AG04449 (cell line): ENCODE results near the gene SELENBP1.

ENCODE experiments used
- CTCF ChIA-PET: fragments of 350-600 bp; formaldehyde crosslinking; extraction: SDS; loops from one replicate; lab custom pipeline; 2021; ENCODE audit warnings: antibody characterized with exemption; lab: Yijun Ruan, JAX
- POLR2A ChIA-PET: fragments of 400-600, 350-600 bp; formaldehyde crosslinking; extraction: SDS; loops from one replicate; lab custom pipeline; 2020; ENCODE audit warnings: antibody characterized with exemption, inconsistent platforms; lab: Yijun Ruan, JAX
- DNase-seq: peaks from one replicate; pipeline ENCODE4 v3.0.0-alpha.2; 2010; ENCODE audit warnings: low read depth, low spot score
- H3K4me3 ChIP-seq: 2 replicates; pipeline ENCODE4 v1.5.1; 2011; ENCODE audit warnings: low read depth, mild to moderate bottlenecking, control low read depth, low read length
- CTCF ChIP-seq: IDR thresholded peaks from one replicate; pipeline ENCODE4 v1.5.1; 2011; ENCODE audit warnings: mild to moderate bottlenecking, moderate library complexity, low read length, control low read depth, inconsistent platforms; ENCODE audit not compliant: insufficient read depth; ENCODE audit errors: missing control alignments

Gene SELENBP1

GRCh38 chr1:151372058-151372934 lies at the start of gene SELENBP1:
Gene SELENBP1 (minus strand): TSS chr1:151372705. CDS start chr1:151372641, 64 bp downstream.
- TF ChIP-seq CTCF = no peak
- peak within 1 kb of the TSS; percentile 56 for H3K4me3 ChIP-seq
- POLR2A ChIA-PET = interaction anchor here (0.6 to 0.7 kb wide), 2 partner anchors 13 to 271 kb away, joined by 3 read pairs; no protein-coding TSS in a partner anchor
- CTCF ChIA-PET = interaction anchor here (2.1 kb wide), 1 partner anchor 32 kb away, joined by 10 read pairs; no protein-coding TSS in a partner anchor
- peak; percentile 12 for DNase-seq

- POLR2A ChIA-PET = no interaction called here
- TF ChIP-seq CTCF = no peak
- CTCF ChIA-PET = no interaction called here
- H3K4me3 ChIP-seq = no peak overlapping the region
- no peak for DNase-seq
These were observed 47.3 kb upstream of the SELENBP1 start for GRCh38 chr1:151419819-151420218.

- TF ChIP-seq CTCF = no peak
- CTCF ChIA-PET = interaction anchor here (0.9 to 2.3 kb wide), 4 partner anchors 11 to 117 kb away, joined by 3 to 7 read pairs (median 4); no protein-coding TSS in a partner anchor
These were observed 45.6 kb upstream of the SELENBP1 start for GRCh38 chr1:151418081-151418480.

GRCh38 chr1:151416231-151416630 lies 43.7 kb upstream of the SELENBP1 start:
- peak; percentile 65 for DNase-seq
- H3K4me3 ChIP-seq = no peak overlapping the region
- ChIA-PET CTCF (interaction anchor here (0.7 to 1.1 kb wide), 2 partner anchors 14 to 318 kb away, joined by 3 to 6 read pairs; no protein-coding TSS in a partner anchor), POLR2A (interaction anchor here (0.8 kb wide), 1 partner anchor 125 kb away, joined by 3 read pairs; no protein-coding TSS in a partner anchor)
- no peak for TF ChIP-seq CTCF

More at GRCh38 chr1:151418081-151418480, 45.6 kb upstream of the SELENBP1 start:
- H3K4me3 ChIP-seq = no peak overlapping the region
- no peak for DNase-seq
- POLR2A ChIA-PET = interaction anchor here (0.5 kb wide), 1 partner anchor 8 kb away, joined by 4 read pairs; no protein-coding TSS in a partner anchor

GRCh38 chr1:151411884-151412283 lies 39.4 kb upstream of the SELENBP1 start:
- ChIA-PET POLR2A (no interaction called here), CTCF (interaction anchor here (0.9 kb wide), 2 partner anchors 10 to 100 kb away, joined by 3 read pairs; partner anchors contain the start of gene CGN)
- no peak overlapping the region for H3K4me3 ChIP-seq
- no peak for DNase-seq
- no peak for TF ChIP-seq CTCF

- ChIA-PET CTCF (no interaction called here), POLR2A (no interaction called here)
- H3K4me3 ChIP-seq = no peak overlapping the region
- DNase-seq = no peak
- TF ChIP-seq CTCF = no peak
These were observed 36.4 kb upstream of the SELENBP1 start for GRCh38 chr1:151408891-151409290.
